ENCODE results near the gene NCAPG2.

Gene NCAPG2

GRCh38 chr7:158591944-158592343, 112.7 kb downstream of the NCAPG2 start:
- no peak for ATAC-seq

- no peak for ATAC-seq
These were observed 114.4 kb downstream of the NCAPG2 start for GRCh38 chr7:158590181-158590530.

GRCh38 chr7:158589653-158590052, 115.0 kb downstream of the NCAPG2 start:
- ATAC-seq, result no peak

DNA sequence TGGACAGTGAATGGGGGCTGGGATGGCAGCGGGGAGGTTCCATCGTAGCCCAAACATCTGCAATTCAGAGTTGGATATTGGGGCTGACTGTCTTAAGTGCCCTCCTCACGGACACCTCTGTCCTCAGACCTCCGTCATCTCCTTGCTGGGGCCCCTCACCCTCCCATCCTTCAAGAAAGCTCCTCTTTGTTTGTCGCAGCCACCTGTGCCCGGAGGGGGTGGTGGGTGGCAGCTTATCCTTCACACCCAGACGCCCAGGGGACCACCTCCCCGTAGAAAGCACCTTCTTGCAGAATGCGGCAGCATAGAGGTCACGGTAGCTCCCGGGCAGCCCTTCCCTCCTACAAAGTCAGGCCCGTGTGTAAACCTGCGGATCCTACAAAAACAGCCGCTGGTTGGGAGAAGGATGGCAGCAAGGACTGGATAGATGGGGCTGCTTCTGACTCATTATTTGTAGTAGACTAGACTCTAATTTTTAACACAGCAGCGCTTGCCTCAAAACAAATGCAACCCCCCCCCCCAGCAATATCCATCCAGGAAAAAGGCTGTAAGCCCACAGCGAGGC, 115.6 kb downstream of the NCAPG2 start:
- ATAC-seq, result no peak

- no peak for ATAC-seq
These were observed 116.3 kb downstream of the NCAPG2 start for GRCh38 chr7:158588085-158588877.

DNA sequence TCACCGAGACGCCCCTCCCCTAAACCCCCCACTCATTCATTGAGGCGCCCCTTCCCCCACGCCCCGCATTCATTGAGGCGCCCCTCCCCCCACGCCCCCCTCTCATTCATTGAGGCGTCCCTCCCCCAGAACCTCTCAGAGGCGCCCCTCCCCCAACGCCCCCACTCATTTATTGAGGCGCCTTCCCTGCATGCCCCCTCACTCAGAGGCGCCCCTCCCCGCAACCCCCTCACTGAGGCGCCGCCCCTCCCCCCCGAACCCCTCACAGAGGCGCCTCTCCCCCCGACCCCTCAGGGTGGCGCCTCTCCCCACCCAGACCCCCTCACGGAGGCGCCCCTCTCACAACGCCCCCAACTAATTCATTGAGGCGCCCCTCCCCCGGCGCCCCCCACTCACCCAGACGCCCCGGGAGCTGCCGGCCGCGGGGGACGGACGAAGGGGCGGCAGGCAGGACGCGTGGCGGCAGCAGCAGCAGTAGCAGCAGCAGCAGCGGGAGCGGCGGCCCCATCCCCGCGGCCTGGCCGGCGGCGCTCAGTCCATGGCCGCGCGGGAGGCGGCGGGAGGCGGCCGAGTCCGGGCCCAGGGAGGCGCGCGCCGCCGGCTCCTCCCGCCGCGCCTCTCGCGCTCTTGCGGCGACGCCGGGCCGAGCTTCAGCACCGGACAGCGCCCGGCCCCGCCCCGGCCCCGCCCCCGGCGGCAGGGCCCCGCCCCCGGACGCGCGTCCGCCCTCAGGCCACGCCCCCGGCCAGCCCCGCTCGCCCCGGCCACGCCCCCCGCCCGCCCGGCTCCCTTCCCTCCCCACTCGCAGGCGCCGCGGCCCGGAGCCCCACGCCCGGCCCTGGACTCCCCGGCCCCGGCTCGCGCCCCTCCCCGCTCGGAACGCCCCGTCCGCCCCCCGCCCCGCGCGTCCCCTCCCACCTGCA, 117.2 kb downstream of the NCAPG2 start, which contains the start of gene PTPRN2:
TSS of gene PTPRN2 (minus strand) at position 662 of the 923 bp plus-strand sequence.
- peak; percentile 75 to 76 for ATAC-seq

- no peak for ATAC-seq
These were observed 118.0 kb downstream of the NCAPG2 start for GRCh38 chr7:158586499-158587161.

DNA sequence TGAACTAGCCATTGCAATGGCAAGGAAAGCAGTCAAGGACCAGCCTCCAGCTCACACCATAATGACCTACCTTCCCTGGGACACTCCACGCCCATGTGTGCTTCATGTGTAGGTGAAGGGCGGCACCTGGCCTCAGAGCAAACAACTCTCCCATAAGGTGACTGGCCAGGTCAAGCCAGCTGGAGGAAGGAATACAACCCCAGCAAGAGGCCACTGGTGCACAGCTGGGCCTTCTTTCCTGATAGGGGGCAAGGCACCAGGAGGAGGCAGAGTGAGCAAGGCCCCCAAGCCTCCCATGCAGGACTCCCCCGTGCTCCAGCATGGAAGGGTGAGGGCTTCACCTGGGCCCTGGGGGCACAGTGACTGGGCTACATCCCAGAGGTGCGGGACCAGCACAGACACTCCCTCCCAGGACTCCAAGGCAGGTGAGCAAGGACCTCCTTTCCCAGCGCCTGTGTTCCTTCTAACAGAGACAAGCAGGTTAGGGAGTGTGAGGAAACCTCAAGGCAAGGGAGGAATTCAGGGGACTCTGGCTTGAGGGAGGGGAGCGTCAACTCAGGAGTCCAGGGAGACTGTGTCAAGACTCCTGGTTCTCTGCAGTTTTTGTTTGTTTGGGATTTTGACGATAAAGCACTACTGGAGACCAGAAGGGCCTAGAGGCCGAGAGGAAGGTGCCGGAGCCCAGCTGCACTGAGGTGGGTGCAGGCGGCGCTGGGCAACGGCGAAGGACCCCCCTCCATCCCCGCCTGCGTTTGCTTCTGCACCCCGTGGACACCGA, 118.7 kb downstream of the NCAPG2 start:
- ATAC-seq, result no peak

- ATAC-seq, result no peak
These were observed 120.2 kb downstream of the NCAPG2 start for GRCh38 chr7:158584407-158584806.

GRCh38 chr7:158583810-158584209, 120.8 kb downstream of the NCAPG2 start:
- ATAC-seq, result no peak

DNA sequence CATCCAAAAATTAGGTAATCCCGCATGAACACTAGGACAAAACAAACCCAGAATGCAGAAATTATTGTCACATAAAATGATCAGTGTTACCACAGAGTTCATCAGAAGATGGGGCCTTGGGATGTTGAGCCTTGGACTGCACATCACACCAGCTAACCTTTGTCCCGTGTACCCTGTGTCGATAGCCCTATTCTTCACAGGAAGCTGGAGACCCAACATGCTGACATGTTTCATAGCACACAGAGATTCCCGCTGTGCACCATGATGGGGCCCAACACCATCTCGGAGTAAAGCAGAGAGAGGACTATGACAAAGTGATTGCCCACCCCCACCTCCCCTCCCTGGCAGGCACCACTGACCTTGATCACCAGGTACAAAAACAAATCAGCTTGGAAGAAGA, 121.5 kb downstream of the NCAPG2 start:
- no peak for ATAC-seq

GRCh38 chr7:158582089-158582456, 122.5 kb downstream of the NCAPG2 start:
- ATAC-seq, result no peak

GRCh38 chr7:158581440-158582088, 123.0 kb downstream of the NCAPG2 start:
- ATAC-seq, result no peak

Measured in activated CD4-positive, CD25-positive, alpha-beta regulatory T cell treated with anti-CD3 and anti-CD28 coated beads, Interleukin-2, amount 50 U/mL, for 24 hours (primary cell).